HEK293 (cell line): Measurements from ENCODE around the gene PTPRK.

ENCODE experiments used
- CTCF ChIP-seq: fragments of 450-650 bp; formaldehyde crosslinking; IDR thresholded peaks from 2 replicates; pipeline ENCODE4 v1.5.1; 2016; ENCODE audit warnings: missing biosample characterization, missing genetic modification characterization
- OSR2 ChIP-seq: fragments of 450-650 bp; formaldehyde crosslinking; IDR thresholded peaks from 2 replicates; pipeline ENCODE4 v1.5.1; 2016; ENCODE audit warnings: missing biosample characterization, missing genetic modification characterization
- TCF7L2 ChIP-seq: IDR thresholded peaks from 2 replicates; pipeline ENCODE4 v1.6.1; 2011; ENCODE audit warnings: low read depth, mild to moderate bottlenecking, inconsistent platforms, low read length, moderate library complexity, borderline replicate concordance
- ZNF121 ChIP-seq: fragments of 450-650 bp; formaldehyde crosslinking; IDR thresholded peaks from 2 replicates; pipeline ENCODE4 v1.5.1; 2016; ENCODE audit warnings: missing biosample characterization, missing genetic modification characterization
- ZNF133 ChIP-seq: fragments of 450-650 bp; formaldehyde crosslinking; IDR thresholded peaks from 2 replicates; pipeline ENCODE4 v1.5.1; 2016; ENCODE audit warnings: missing biosample characterization, missing genetic modification characterization
- ZNF560 ChIP-seq: fragments of 450-650 bp; formaldehyde crosslinking; IDR thresholded peaks from 2 replicates; pipeline ENCODE4 v1.5.1; 2017; ENCODE audit warnings: missing biosample characterization, missing genetic modification characterization, borderline replicate concordance
- ZNF707 ChIP-seq: fragments of 450-650 bp; formaldehyde crosslinking; IDR thresholded peaks from 2 replicates; pipeline ENCODE4 v1.5.1; 2016; ENCODE audit warnings: missing biosample characterization, missing genetic modification characterization
- TF ChIP-seq, protein P1 (sequence below): fragments of 450-650 bp; formaldehyde crosslinking; IDR thresholded peaks from 2 replicates; pipeline ENCODE4 v1.5.1; 2016; ENCODE audit warnings: missing biosample characterization, missing genetic modification characterization

- no peak for TF ChIP-seq CTCF (tag by site-specific recombination)
- no peak for TF ChIP-seq ZNF707 (tag by site-specific recombination)
- TF ChIP-seq, protein P1, sequence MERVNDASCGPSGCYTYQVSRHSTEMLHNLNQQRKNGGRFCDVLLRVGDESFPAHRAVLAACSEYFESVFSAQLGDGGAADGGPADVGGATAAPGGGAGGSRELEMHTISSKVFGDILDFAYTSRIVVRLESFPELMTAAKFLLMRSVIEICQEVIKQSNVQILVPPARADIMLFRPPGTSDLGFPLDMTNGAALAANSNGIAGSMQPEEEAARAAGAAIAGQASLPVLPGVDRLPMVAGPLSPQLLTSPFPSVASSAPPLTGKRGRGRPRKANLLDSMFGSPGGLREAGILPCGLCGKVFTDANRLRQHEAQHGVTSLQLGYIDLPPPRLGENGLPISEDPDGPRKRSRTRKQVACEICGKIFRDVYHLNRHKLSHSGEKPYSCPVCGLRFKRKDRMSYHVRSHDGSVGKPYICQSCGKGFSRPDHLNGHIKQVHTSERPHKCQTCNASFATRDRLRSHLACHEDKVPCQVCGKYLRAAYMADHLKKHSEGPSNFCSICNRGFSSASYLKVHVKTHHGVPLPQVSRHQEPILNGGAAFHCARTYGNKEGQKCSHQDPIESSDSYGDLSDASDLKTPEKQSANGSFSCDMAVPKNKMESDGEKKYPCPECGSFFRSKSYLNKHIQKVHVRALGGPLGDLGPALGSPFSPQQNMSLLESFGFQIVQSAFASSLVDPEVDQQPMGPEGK (tag by site-specific recombination), result no peak
- no peak for TF ChIP-seq ZNF133
- no peak for TF ChIP-seq OSR2 (tag by site-specific recombination)
- TF ChIP-seq ZNF560, result no peak
- TF ChIP-seq TCF7L2, result no peak
- TF ChIP-seq ZNF121, result no peak
Measured at GRCh38 chr6:128250370-128251070, 269.9 kb downstream of the PTPRK start.
